ENCODE data around the gene TBX15. TPM values are rescaled to one million over a fixed set of nuclear protein-coding genes. Genes with fewer than 3 reads are reported as not detected.

The TBX15 gene
- total and polyA plus RNA-seq, 9 donors, result 0.08 to 0.60 (median 0.20) TPM; not detected in 1

GRCh38 chr1:118913818-118914217 lies 74.3 kb downstream of the TBX15 start:
- 88 to 93% (median 92%) methylated on average over 4 of the region's 4 CpGs for WGBS, 3 donors
- no peaks in the 10 kb centered on the region for H3K27me3 ChIP-seq
- no peak overlapping the region for H3K27ac ChIP-seq
- no peak overlapping the region for H3K4me3 ChIP-seq
- no peaks in the 10 kb centered on the region for H3K9me3 ChIP-seq
- H3K4me1 ChIP-seq (ENCODE audit: insufficient read depth), result no peaks in the 10 kb centered on the region
- intact Hi-C loops (cut with DNase I), result no loop called here
- TF ChIP-seq EP300 (IDR thresholded peaks at IDR 0.05) (no peak), POLR2A (IDR thresholded peaks at IDR 0.05) (no peak), CTCF (IDR thresholded peaks at IDR 0.05) (no peak)
- no peak for DNase-seq
- H3K36me3 ChIP-seq, result no peaks in the 10 kb centered on the region

GRCh38 chr1:118912574-118912973 lies 75.6 kb downstream of the TBX15 start:
- no peaks in the 10 kb centered on the region for H3K9me3 ChIP-seq
- intact Hi-C loops (cut with DNase I), result no loop called here
- WGBS, 3 donors, result 73 to 89% (median 83%) methylated on average over 2 of the region's 2 CpGs
- DNase-seq, result no peak
- TF ChIP-seq EP300 (IDR thresholded peaks at IDR 0.05) (no peak), POLR2A (IDR thresholded peaks at IDR 0.05) (no peak), CTCF (IDR thresholded peaks at IDR 0.05) (no peak)
- H3K27me3 ChIP-seq, result no peaks in the 10 kb centered on the region
- H3K4me1 ChIP-seq (ENCODE audit: insufficient read depth), result no peaks in the 10 kb centered on the region
- H3K27ac ChIP-seq, result no peak overlapping the region
- H3K4me3 ChIP-seq, result no peak overlapping the region
- H3K36me3 ChIP-seq, result no peaks in the 10 kb centered on the region

- H3K4me3 ChIP-seq, result no peak overlapping the region
- no peaks in the 10 kb centered on the region for H3K36me3 ChIP-seq
- intact Hi-C loops (cut with DNase I), result no loop called here
- H3K27me3 ChIP-seq, result no peaks in the 10 kb centered on the region
- H3K4me1 ChIP-seq (ENCODE audit: insufficient read depth), result no peaks in the 10 kb centered on the region
- H3K27ac ChIP-seq, result no peak overlapping the region
- H3K9me3 ChIP-seq, result no peaks in the 10 kb centered on the region
- WGBS, 3 donors, result 44 to 51% (median 45%) methylated on average over 2 of the region's 2 CpGs
- TF ChIP-seq POLR2A (IDR thresholded peaks at IDR 0.05), result no peak
- no peak for TF ChIP-seq EP300 (IDR thresholded peaks at IDR 0.05)
- no peak for TF ChIP-seq CTCF (IDR thresholded peaks at IDR 0.05)
- no peak for DNase-seq
These were observed 76.6 kb downstream of the TBX15 start for GRCh38 chr1:118911571-118911970.

- no peak for DNase-seq
- Histone ChIP-seq H3K27ac (no peak overlapping the region), H3K27me3 (no peaks in the 10 kb centered on the region), H3K9me3 (no peaks in the 10 kb centered on the region), H3K4me1 (ENCODE audit: insufficient read depth) (no peaks in the 10 kb centered on the region), H3K36me3 (no peaks in the 10 kb centered on the region), H3K4me3 (no peak overlapping the region)
- intact Hi-C loops (cut with DNase I), result no loop called here
- no peak for TF ChIP-seq POLR2A (IDR thresholded peaks at IDR 0.05)
- TF ChIP-seq EP300 (IDR thresholded peaks at IDR 0.05), result no peak
- TF ChIP-seq CTCF (IDR thresholded peaks at IDR 0.05), result no peak
These were observed 80.7 kb downstream of the TBX15 start for GRCh38 chr1:118907466-118907865.

GRCh38 chr1:118905671-118906070 lies 82.5 kb downstream of the TBX15 start:
- no peaks in the 10 kb centered on the region for H3K27me3 ChIP-seq
- no peaks in the 10 kb centered on the region for H3K4me1 ChIP-seq (ENCODE audit: insufficient read depth)
- H3K9me3 ChIP-seq, result no peaks in the 10 kb centered on the region
- 80 to 89% (median 84%) methylated on average over 1 of the region's 1 CpG for WGBS, 3 donors
- H3K27ac ChIP-seq, result no peak overlapping the region
- H3K36me3 ChIP-seq, result no peaks in the 10 kb centered on the region
- no peak overlapping the region for H3K4me3 ChIP-seq
- no peak for DNase-seq
- TF ChIP-seq POLR2A (IDR thresholded peaks at IDR 0.05), result no peak
- TF ChIP-seq CTCF (IDR thresholded peaks at IDR 0.05), result no peak
- TF ChIP-seq EP300 (IDR thresholded peaks at IDR 0.05), result no peak
- intact Hi-C loops (cut with DNase I), result no loop called here
